Measurements from ENCODE around the gene ME3.

Gene ME3

DNA sequence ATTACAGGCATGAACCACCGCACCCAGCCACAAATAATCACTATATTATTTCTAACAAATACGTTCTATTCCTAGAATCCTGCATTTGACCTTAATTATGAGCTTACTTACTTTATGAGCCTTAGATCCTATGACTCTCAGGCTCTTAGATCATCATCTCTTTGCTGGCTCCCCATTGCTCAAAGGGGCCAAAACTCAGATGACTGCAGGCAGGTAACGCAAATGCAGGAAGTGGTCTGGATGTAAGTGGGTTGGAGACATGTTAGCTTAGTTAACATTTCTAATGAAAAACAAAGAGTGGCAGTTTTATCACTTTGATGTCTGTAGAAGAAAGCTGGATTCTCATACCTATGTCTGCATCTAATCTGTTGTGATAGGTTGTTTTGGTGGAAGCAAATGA, 274.3 kb downstream of the ME3 start:
- DNase-seq (ENCODE audit: low read depth) = no peak
- no peak overlapping the region for H3K4me3 ChIP-seq (ENCODE audit: control insufficient read depth, low read depth, low read length)
- TF ChIP-seq, protein P1, sequence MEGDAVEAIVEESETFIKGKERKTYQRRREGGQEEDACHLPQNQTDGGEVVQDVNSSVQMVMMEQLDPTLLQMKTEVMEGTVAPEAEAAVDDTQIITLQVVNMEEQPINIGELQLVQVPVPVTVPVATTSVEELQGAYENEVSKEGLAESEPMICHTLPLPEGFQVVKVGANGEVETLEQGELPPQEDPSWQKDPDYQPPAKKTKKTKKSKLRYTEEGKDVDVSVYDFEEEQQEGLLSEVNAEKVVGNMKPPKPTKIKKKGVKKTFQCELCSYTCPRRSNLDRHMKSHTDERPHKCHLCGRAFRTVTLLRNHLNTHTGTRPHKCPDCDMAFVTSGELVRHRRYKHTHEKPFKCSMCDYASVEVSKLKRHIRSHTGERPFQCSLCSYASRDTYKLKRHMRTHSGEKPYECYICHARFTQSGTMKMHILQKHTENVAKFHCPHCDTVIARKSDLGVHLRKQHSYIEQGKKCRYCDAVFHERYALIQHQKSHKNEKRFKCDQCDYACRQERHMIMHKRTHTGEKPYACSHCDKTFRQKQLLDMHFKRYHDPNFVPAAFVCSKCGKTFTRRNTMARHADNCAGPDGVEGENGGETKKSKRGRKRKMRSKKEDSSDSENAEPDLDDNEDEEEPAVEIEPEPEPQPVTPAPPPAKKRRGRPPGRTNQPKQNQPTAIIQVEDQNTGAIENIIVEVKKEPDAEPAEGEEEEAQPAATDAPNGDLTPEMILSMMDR (IDR thresholded peaks at IDR 0.05; ENCODE audit: control insufficient read depth, insufficient read depth, low read depth, low read length, missing control alignments) = no peak

GRCh38 chr11:86397351-86397750, 275.1 kb downstream of the ME3 start:
- H3K4me3 ChIP-seq (ENCODE audit: control insufficient read depth, low read depth, low read length) = no peak overlapping the region
- no peak for DNase-seq (ENCODE audit: low read depth)
- TF ChIP-seq, protein P1 (IDR thresholded peaks at IDR 0.05; ENCODE audit: control insufficient read depth, insufficient read depth, low read depth, low read length, missing control alignments) = no peak

GRCh38 chr11:86396396-86396795, 276.0 kb downstream of the ME3 start:
- H3K4me3 ChIP-seq (ENCODE audit: control insufficient read depth, low read depth, low read length) = no peak overlapping the region
- peak; percentile 16 for DNase-seq (ENCODE audit: low read depth)
- TF ChIP-seq, protein P1 (IDR thresholded peaks at IDR 0.05; ENCODE audit: control insufficient read depth, insufficient read depth, low read depth, low read length, missing control alignments) = no peak

GRCh38 chr11:86395061-86395551, 277.3 kb downstream of the ME3 start:
- H3K4me3 ChIP-seq (ENCODE audit: control insufficient read depth, low read depth, low read length) = no peak overlapping the region
- DNase-seq (ENCODE audit: low read depth) = no peak
- TF ChIP-seq, protein P1 (IDR thresholded peaks at IDR 0.05; ENCODE audit: control insufficient read depth, insufficient read depth, low read depth, low read length, missing control alignments) = peak; percentile 3

Measured in AG09309 (cell line).